ENCODE data around the gene DMAP1.
"Not testable (repeated sequence)": the region's sequence is repeated elsewhere in the genome, so short reads cannot be mapped to it uniquely, and the experiment has no call there.

DMAP1 gene

GRCh38 chr1:44213222-44214112, at the start of gene DMAP1:
TSS of gene DMAP1 (plus strand) at chr1:44213471. CDS start at chr1:44213754, 283 bp downstream.
- DNase-seq, result peak; percentile 91

- no peak for DNase-seq
Measured at GRCh38 chr1:44168520-44169098, 44.7 kb upstream of the DMAP1 start.

GRCh38 chr1:44170281-44170823, 42.9 kb upstream of the DMAP1 start:
- no peak for DNase-seq

GRCh38 chr1:44174630-44175029, 38.6 kb upstream of the DMAP1 start:
- no peak for DNase-seq

GRCh38 chr1:44200336-44200735, 12.9 kb upstream of the DMAP1 start:
- no peak for DNase-seq

- DNase-seq, result not testable (repeated sequence)
Measured at GRCh38 chr1:44206545-44206944, 6.7 kb upstream of the DMAP1 start.

- no peak for DNase-seq
Measured at GRCh38 chr1:44208226-44208625, 5.0 kb upstream of the DMAP1 start.

- no peak for DNase-seq
Measured at GRCh38 chr1:44210595-44210994, 2.7 kb upstream of the DMAP1 start.

GRCh38 chr1:44212355-44213221, 683 bp upstream of the DMAP1 start:
- DNase-seq, result peak; percentile 55

- peak; percentile 89 for DNase-seq
Measured at GRCh38 chr1:44217809-44218410, 4.6 kb downstream of the DMAP1 start.

- DNase-seq, result no peak
Measured at GRCh38 chr1:44218503-44219300, 5.4 kb downstream of the DMAP1 start.

GRCh38 chr1:44219301-44219626, 6.0 kb downstream of the DMAP1 start:
- DNase-seq, result no peak

- no peak for DNase-seq
Measured at GRCh38 chr1:44220001-44220751, 6.9 kb downstream of the DMAP1 start.

GRCh38 chr1:44220755-44221154, 7.5 kb downstream of the DMAP1 start:
- no peak for DNase-seq

GRCh38 chr1:44221769-44222168, 8.5 kb downstream of the DMAP1 start:
- no peak for DNase-seq

- no peak for DNase-seq
Measured at GRCh38 chr1:44222397-44223186, 9.3 kb downstream of the DMAP1 start.

- no peak for DNase-seq
Measured at GRCh38 chr1:44223187-44223610, 9.9 kb downstream of the DMAP1 start.

GRCh38 chr1:44225761-44226160, 12.5 kb downstream of the DMAP1 start:
- DNase-seq, result no peak

- no peak for DNase-seq
Measured at GRCh38 chr1:44227211-44227610, 13.9 kb downstream of the DMAP1 start.

- no peak for DNase-seq
Measured at GRCh38 chr1:44228218-44228617, 14.9 kb downstream of the DMAP1 start.
